ENCODE results near the gene FGF1.

FGF1 gene

GRCh38 chr5:142642427-142642826, 43.5 kb downstream of the FGF1 start:
- no peak for DNase-seq (ENCODE audit: low read depth)

DNA sequence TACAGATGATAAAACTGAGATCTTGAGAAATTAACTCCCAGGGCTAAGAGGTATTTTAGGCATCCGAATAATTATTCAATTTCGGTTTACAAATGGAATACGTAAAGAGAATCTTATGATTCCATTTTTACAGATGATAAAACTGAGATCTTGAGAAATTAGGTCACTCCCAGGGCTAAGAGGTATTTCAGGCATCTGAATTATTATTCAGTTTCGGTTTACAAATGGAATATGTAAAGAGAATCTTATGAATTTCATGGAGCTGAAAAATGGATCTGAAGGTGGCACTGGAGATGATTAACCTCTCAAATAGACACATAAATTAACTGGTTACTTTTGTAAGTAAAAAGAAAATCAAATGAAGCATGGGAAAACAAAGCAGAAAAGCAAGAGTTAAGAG, 44.2 kb downstream of the FGF1 start:
- DNase-seq (ENCODE audit: low read depth) = no peak

- no peak for DNase-seq (ENCODE audit: low read depth)
Observed at GRCh38 chr5:142640316-142641005, 45.4 kb downstream of the FGF1 start.

DNA sequence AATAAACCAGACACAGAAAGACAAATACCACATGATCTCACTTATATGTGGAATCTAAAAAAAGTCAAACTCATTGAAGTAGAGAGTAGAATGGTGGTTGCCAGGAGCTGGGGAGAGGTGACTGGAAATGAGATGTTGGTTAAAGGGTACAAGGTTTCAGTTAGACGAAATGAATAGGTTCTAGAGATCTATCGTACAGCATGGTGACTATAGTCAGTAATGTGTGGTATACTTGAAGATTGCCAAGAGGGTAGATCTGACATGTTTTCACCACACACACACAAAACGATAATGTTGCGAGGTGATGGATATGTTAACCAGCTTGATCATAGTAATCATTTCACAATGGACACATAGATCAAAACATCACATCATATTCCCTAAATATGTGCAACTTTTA, 46.4 kb downstream of the FGF1 start:
- no peak for DNase-seq (ENCODE audit: low read depth)

GRCh38 chr5:142637871-142638270, 48.0 kb downstream of the FGF1 start:
- DNase-seq (ENCODE audit: low read depth) = no peak

DNA sequence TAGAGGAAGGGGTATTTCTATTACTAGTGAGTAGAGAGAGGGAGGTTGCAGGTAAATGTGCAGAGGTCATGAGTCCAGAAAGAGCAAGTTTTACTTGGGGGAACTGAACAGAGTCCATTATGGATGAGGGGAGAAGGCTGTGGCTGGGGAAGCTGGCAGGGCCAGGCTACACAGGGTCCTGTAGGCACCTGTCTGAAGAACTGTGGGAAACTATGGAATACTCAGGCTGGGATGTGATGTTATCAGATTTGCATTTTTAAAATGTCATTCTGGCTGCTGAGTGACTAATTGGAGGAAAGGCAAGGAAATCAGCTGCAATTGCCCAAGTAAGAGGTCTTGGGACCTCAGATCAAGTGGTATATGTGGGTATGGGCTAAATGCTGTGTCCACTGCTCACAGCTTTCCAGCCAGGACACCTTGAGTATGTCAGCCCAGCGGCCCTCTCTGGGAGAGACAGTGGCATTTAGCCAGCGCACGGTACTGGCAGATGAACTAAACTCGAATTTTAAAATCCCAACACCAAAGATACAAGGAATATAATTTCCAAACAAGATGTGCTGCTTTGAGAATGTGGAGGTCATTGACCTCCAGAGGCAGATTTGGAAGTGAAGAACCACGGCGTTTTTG, 49.1 kb downstream of the FGF1 start:
- no peak for DNase-seq (ENCODE audit: low read depth)

DNA sequence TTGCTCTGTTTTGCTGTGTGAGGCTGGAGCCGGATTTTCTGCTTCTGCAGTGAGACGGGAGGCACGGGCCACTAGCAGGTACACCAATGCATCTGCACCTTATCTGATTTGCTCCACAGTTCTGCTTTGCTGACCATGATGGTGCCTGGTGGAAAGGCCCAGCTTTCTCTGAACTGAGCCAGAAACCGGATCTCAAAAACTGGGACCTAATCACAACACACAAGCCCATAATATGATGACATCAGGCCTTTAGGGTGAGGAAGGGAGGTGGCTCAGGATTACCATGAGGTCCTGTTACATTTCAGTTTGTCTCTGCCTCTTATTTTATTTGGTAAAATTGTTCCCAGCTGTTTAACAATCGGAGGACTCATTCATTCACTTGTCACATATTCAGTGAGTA, 49.8 kb downstream of the FGF1 start:
- no peak for DNase-seq (ENCODE audit: low read depth)

GRCh38 chr5:142634216-142635011, 51.5 kb downstream of the FGF1 start:
- DNase-seq (ENCODE audit: low read depth) = no peak

- no peak for DNase-seq (ENCODE audit: low read depth)
Observed at GRCh38 chr5:142630927-142631539, 54.9 kb downstream of the FGF1 start.

- no peak for DNase-seq (ENCODE audit: low read depth)
Observed at GRCh38 chr5:142627383-142628217, 58.3 kb downstream of the FGF1 start.

DNA sequence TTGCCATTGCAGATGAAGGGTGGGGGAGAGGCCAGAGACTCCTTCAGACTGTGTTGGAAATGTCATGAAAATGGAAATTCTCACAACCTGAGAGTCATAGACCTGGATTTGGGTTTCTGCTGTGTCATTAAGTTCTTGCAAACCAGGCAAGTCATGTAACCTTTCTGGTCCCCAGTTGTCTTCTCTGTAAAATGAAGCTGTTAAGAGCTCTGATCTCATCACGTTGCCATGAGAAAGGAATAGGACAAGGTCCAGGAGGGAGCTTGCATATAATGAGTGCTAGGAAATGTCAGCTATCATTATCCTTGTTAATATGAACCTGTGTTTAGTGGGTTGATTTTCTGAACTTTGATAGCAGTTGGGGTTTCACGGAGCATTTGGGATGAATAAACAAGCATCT, 59.1 kb downstream of the FGF1 start:
- DNase-seq (ENCODE audit: low read depth) = no peak

GRCh38 chr5:142626099-142626498, 59.8 kb downstream of the FGF1 start:
- no peak for DNase-seq (ENCODE audit: low read depth)

DNA sequence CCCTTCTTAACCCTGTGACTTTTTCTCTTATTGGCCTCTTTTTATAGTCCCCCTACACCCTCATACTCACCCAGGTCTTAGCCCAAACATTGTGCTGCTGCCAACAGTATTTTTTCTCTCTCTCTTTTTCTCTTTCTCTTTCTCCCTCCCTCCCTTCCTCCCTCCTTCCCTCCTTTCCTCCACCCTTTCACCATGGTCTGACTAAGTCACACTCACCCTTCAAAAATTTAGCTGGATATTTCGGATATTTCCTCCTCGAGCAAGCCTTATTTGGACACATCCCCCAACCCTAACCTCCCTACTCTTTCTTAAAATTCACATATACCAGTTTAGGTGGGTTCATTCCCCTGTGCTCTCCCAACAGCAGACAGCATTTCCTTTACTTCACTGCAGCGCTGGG, 64.7 kb downstream of the FGF1 start:
- DNase-seq (ENCODE audit: low read depth) = no peak

- DNase-seq (ENCODE audit: low read depth) = no peak
Observed at GRCh38 chr5:142619815-142620214, 66.1 kb downstream of the FGF1 start.

- no peak for DNase-seq (ENCODE audit: low read depth)
Observed at GRCh38 chr5:142618130-142618523, 67.8 kb downstream of the FGF1 start.

- no peak for DNase-seq (ENCODE audit: low read depth)
Observed at GRCh38 chr5:142617416-142618129, 68.3 kb downstream of the FGF1 start.

DNA sequence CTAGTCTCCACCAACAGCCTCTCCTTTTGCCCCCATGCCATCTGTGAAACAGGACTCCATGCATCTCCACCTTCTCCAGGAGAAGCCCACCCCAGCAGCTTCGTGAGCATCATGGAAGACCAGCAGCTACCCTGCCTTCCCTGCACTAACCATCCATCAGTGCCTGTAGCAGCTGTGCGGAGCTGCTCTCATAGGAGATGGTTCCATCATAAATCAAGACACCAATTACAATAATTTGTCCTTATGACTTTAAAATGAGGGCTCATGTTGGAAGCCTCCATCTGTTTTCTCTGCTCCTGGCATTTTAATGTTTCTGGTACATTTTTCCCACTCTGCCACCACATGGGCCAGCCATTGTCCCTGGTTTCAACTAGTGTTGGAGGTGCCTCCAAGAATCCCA, 69.9 kb downstream of the FGF1 start:
- no peak for DNase-seq (ENCODE audit: low read depth)

- no peak for DNase-seq (ENCODE audit: low read depth)
Observed at GRCh38 chr5:142614054-142614453, 71.8 kb downstream of the FGF1 start.

GRCh38 chr5:142613271-142613671, 72.6 kb downstream of the FGF1 start:
- DNase-seq (ENCODE audit: low read depth) = no peak

DNA sequence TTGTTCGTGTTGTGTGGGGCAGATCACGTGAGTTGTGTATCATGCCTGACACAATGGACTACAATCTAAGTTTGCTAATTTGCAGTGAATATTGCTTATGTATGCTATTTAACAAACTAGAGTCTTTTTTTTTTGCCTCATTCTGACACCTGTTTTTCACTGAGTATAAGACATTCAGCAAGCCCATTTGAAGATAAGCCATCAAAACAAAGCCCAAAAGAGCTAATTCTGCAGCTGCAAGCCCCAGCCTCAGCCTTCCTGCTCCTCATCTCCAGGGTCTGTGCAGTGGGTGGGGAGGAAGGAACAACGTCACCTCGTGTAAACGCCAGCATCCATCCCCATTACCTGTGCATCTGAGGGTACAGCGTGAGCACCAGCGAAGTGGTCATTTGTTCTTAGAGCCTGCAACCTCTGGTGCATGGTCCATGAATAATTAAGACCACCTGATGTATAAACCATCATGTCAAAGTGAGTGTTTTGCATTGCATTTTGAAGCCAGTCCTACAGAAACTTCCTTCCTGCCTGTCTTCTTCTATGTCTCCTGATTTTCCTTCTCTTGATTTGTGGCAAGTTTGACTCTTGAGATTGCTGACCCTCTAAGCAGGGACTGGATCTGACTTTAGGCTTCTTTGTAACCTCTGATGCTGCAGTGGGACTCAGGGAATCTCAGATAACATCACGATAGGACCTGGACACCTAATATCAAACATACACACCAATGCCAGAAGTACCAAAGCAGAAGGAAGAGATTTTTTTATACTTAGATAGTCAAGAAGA, 73.2 kb downstream of the FGF1 start:
- DNase-seq (ENCODE audit: low read depth) = no peak
